DOHH2 (cell line): ENCODE results near the gene SHC4.
A peak's percentile ranks its signal among the peaks of the same experiment; 100 is the strongest.

Experiments used
- H3F3A ChIP-seq: fragments of 200-600 bp; sonication (generic), shearing (Covaris generic); 2 replicates; pipeline ENCODE4 v1.6.0; 2016; ENCODE audit warnings: antibody characterized with exemption, mild to moderate bottlenecking; ENCODE audit not compliant: control insufficient read depth, insufficient read depth
- H3K27ac ChIP-seq: fragments of 200-600 bp; sonication (generic); 2 replicates; pipeline ENCODE4 v1.5.1; 2014; ENCODE audit warnings: low read depth, mild to moderate bottlenecking, low read length, moderate library complexity
- H3K27me3 ChIP-seq: fragments of 200-600 bp; sonication (generic); 2 replicates; pipeline ENCODE4 v1.6.1; 2014; ENCODE audit warnings: mild to moderate bottlenecking, low read length, mixed read lengths; ENCODE audit not compliant: control insufficient read depth
- H3K36me3 ChIP-seq: fragments of 200-600 bp; sonication (generic); 2 replicates; pipeline ENCODE4 v1.6.1; 2014; ENCODE audit warnings: mild to moderate bottlenecking, low read length, moderate library complexity, mixed read lengths; ENCODE audit not compliant: control insufficient read depth
- H3K4me1 ChIP-seq: fragments of 200-600 bp; sonication (generic); 2 replicates; pipeline ENCODE4 v1.6.1; 2014; ENCODE audit warnings: mild to moderate bottlenecking, low read length, mixed read lengths; ENCODE audit not compliant: control insufficient read depth
- H3K4me2 ChIP-seq: fragments of 200-600 bp; sonication (generic); 2 replicates; pipeline ENCODE4 v1.6.0; 2014; ENCODE audit warnings: mild to moderate bottlenecking, low read length, moderate library complexity
- H3K4me3 ChIP-seq: fragments of 200-600 bp; sonication (generic); 2 replicates; pipeline ENCODE4 v1.5.1; 2014; ENCODE audit warnings: mild to moderate bottlenecking, low read length, mixed read lengths
- H3K79me2 ChIP-seq: fragments of 200-600 bp; sonication (generic); 2 replicates; pipeline ENCODE4 v1.6.1; 2014; ENCODE audit warnings: mild to moderate bottlenecking, low read length, mixed read lengths; ENCODE audit not compliant: control insufficient read depth
- H3K9me2 ChIP-seq: fragments of 200-600 bp; sonication (generic); replicated peaks from 2 replicates; pipeline ENCODE4 v1.6.1; 2014; ENCODE audit warnings: mild to moderate bottlenecking, low read length, mixed read lengths; ENCODE audit not compliant: control insufficient read depth
- H3K9me3 ChIP-seq: fragments of 200-600 bp; sonication (generic); 2 replicates; pipeline ENCODE4 v1.6.1; 2014; ENCODE audit warnings: antibody characterized with exemption, low read length, mixed read lengths; ENCODE audit not compliant: control insufficient read depth, insufficient read depth
- H4K20me1 ChIP-seq: fragments of 200-600 bp; sonication (generic); 2 replicates; pipeline ENCODE4 v1.6.0; 2014; ENCODE audit warnings: low read depth, mild to moderate bottlenecking, antibody characterized with exemption, low read length, moderate library complexity; ENCODE audit not compliant: control insufficient read depth, insufficient read depth
- EZH2phosphoT487 ChIP-seq: fragments of 200-600 bp; sonication (generic); IDR thresholded peaks from 2 replicates; pipeline ENCODE4 v1.6.1; 2017; ENCODE audit warnings: borderline replicate concordance, mild to moderate bottlenecking, antibody characterized with exemption, low read length, moderate library complexity, mixed read lengths
- TF ChIP-seq, protein P1 (sequence below): fragments of 200-600 bp; sonication (generic); IDR thresholded peaks from one replicate; pipeline ENCODE4 v1.5.1; 2014; ENCODE audit warnings: antibody characterized with exemption, mild to moderate bottlenecking, low read depth, low read length; ENCODE audit not compliant: poor library complexity, severe bottlenecking

Gene SHC4

DNA sequence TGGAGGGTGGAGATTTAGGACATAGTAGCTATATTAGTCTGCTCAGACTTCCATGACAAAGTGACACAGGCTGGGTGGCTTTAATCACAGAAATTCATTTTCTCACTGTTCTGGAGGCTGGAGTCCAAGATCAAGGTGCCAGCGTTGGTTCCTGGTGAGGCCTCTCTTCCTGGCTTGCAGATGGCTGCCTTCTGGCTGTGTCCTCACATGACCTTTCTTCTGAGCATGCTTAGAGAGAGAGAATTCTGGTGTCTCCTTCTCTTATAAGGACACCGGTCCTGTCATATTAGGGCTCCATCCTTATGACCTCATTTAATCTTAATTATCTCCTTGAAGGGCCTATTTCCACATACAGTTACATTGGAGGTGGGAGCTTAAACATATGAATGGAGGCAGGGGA, 14.9 kb upstream of the SHC4 start:
- Histone ChIP-seq H3K27me3 (peaks cover 4% of the 10 kb centered on the region; the same call in 1 of the 2 replicates), H3K4me2 (no peak overlapping the region), H3K4me3 (no peak overlapping the region), H3F3A (no peaks in the 10 kb centered on the region), H3K9me3 (no peaks in the 10 kb centered on the region), H3K4me1 (peaks cover 10% of the 10 kb centered on the region), H4K20me1 (no peaks in the 10 kb centered on the region), H3K27ac (no peak overlapping the region), H3K9me2 (no peaks in the 10 kb centered on the region), H3K36me3 (no peaks in the 10 kb centered on the region), H3K79me2 (no peaks in the 10 kb centered on the region)
- no peak for TF ChIP-seq EZH2phosphoT487
- TF ChIP-seq, protein P1, sequence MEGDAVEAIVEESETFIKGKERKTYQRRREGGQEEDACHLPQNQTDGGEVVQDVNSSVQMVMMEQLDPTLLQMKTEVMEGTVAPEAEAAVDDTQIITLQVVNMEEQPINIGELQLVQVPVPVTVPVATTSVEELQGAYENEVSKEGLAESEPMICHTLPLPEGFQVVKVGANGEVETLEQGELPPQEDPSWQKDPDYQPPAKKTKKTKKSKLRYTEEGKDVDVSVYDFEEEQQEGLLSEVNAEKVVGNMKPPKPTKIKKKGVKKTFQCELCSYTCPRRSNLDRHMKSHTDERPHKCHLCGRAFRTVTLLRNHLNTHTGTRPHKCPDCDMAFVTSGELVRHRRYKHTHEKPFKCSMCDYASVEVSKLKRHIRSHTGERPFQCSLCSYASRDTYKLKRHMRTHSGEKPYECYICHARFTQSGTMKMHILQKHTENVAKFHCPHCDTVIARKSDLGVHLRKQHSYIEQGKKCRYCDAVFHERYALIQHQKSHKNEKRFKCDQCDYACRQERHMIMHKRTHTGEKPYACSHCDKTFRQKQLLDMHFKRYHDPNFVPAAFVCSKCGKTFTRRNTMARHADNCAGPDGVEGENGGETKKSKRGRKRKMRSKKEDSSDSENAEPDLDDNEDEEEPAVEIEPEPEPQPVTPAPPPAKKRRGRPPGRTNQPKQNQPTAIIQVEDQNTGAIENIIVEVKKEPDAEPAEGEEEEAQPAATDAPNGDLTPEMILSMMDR, result no peak

DNA sequence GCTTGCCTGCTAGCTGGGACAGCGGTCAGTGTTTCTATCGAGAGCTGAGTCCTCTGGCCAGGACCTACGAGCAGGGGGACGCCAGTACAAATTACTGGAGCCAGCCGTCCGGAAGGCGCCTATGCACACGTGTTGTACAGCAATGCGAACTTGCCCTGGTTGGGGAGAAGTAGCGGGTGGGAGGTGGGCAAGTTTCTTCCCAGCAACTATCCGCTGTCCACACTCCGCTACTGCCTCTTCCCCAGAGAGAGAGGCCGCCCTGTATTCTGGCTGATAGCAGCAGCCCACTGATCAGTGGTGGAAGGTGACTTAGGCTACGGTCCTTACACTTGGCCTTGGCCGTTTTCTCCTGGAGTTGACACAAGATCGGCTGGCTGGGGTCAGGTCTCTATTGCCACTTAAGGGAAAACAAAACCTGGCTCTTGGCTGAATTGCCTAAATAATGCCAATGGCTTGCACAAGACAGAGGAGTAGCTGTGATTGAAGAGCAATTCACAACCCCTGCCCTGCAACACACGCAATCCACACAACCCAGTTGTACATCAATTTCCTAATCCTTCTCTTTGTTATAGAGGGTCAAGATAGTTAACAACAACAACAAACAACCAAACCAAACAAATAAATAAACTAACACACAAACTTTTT, 12.8 kb upstream of the SHC4 start:
- Histone ChIP-seq H3K27ac (no peak overlapping the region), H3K4me3 (peak overlapping the region; percentile 64), H3K4me1 (peaks cover 10% of the 10 kb centered on the region), H3K27me3 (peaks cover 4% of the 10 kb centered on the region; the same call in 1 of the 2 replicates), H3F3A (no peaks in the 10 kb centered on the region), H4K20me1 (no peaks in the 10 kb centered on the region), H3K4me2 (peak overlapping the region; percentile 70; the same call in 1 of the 2 replicates), H3K9me2 (no peaks in the 10 kb centered on the region), H3K79me2 (no peaks in the 10 kb centered on the region), H3K36me3 (no peaks in the 10 kb centered on the region), H3K9me3 (no peaks in the 10 kb centered on the region)
- TF ChIP-seq EZH2phosphoT487, result no peak
- TF ChIP-seq, protein P1, result no peak

DNA sequence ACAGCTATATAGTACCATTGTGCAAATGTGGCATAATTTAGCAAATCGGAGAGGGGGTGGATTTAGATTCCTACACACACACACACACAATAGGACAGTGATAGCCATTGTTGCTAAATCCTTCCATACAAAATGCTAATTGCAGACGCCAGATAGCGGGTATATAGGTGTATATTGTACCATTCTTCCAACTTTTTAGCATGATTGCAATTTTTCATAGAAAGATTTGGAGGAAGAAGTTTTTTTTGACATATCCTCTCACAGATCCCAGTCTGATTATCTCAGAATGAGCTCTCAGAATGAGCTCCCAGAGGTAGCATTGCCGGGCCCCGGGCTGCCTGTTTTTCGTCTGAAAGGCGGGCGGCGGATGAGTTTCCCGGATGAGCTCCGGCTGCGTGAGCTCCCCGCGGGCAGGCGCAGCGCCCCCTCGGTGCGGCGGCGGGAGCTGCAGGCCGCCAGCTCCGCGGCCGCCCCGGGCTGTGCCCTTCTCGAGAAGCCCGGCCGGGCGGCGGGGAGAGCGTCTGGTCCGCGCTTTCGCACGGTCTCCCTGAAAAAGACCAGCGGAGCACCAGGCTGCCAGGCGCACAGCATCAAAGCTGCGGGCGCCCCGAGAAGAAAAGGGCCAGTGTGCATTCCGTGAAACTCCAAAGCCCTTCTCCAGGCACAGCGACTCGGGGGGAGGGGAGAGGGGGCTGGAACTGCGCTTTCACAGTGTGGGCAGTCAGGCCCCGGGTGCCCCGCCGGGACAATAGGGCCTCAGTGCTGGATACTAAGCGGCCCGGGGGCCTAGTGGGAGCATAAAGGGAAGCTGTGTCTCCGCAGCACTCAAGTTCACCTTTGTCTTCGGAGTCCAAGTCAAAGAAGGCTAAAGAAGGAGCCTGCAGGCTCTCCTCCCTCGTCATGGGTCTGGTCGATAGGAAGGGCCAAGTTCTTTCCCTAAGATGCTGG, 12.0 kb upstream of the SHC4 start:
- Histone ChIP-seq H3K27me3 (peaks cover 4% of the 10 kb centered on the region; the same call in 1 of the 2 replicates), H3K36me3 (no peaks in the 10 kb centered on the region), H3F3A (no peaks in the 10 kb centered on the region), H3K9me2 (no peaks in the 10 kb centered on the region), H4K20me1 (no peaks in the 10 kb centered on the region), H3K4me1 (peaks cover 10% of the 10 kb centered on the region), H3K79me2 (no peaks in the 10 kb centered on the region), H3K9me3 (no peaks in the 10 kb centered on the region), H3K4me2 (peak overlapping the region; percentile 70), H3K27ac (no peak overlapping the region), H3K4me3 (peak overlapping the region; percentile 64)
- TF ChIP-seq, protein P1, result peak; percentile 87
- no peak for TF ChIP-seq EZH2phosphoT487
